Caco-2 (cell line): Measurements from ENCODE around the gene AHCYL2. TPM values are rescaled to one million over a fixed set of nuclear protein-coding genes. Genes with fewer than 3 reads are reported as not detected.

ENCODE experiments used
- BruUV-seq: library from RNA; stranded (reverse); fragments of 400-500 nt; replicated peaks from 2 replicates; lab custom pipeline; 2021; lab: Mats Ljungman, UMichigan
- CTCF ChIA-PET: fragments of 300-600 bp; sonication (Branson Sonifier 250); formaldehyde crosslinking; loops from one replicate; lab custom pipeline; 2022; ENCODE audit warnings: antibody characterized with exemption; lab: Charles Lee
- POLR2A ChIA-PET: fragments of 300-600 bp; sonication (Branson Sonifier 250); formaldehyde crosslinking; loops from one replicate; lab custom pipeline; 2022; ENCODE audit warnings: antibody characterized with exemption; lab: Charles Lee
- DNase-seq, 2 experiments: peaks; one replicate each; pipeline versions ENCODE4 v3.0.0 to v3.0.0-alpha.2; 2020 to 2022
- H3K27me3 ChIP-seq: replicated peaks from 2 replicates; pipeline ENCODE4 v1.6.0; 2011; ENCODE audit warnings: low read length; ENCODE audit not compliant: control insufficient read depth, insufficient read depth
- H3K36me3 ChIP-seq: 2 replicates; pipeline ENCODE4 v1.5.1; 2011; ENCODE audit warnings: low read length; ENCODE audit not compliant: control insufficient read depth, insufficient read depth
- H3K4me1 ChIP-seq: fragments of 250-450 bp; sonication (Bioruptor Pico); 2 replicates; pipeline ENCODE4 v1.5.1; 2020; ENCODE audit warnings: mild to moderate bottlenecking
- H3K4me3 ChIP-seq: 2 replicates; pipeline ENCODE4 v1.5.1; 2011; ENCODE audit warnings: low read depth, mild to moderate bottlenecking, control low read depth, low read length
- H3K9me3 ChIP-seq: fragments of 250-450 bp; sonication (Bioruptor Pico); 2 replicates; pipeline ENCODE4 v1.5.1; 2020; ENCODE audit warnings: mild to moderate bottlenecking, moderate library complexity
- H3K27ac Mint-ChIP-seq: one replicate; pipeline ENCODE4 v1.8.0; 2022; ENCODE audit warnings: mixed read lengths; ENCODE audit not compliant: unreplicated experiment
- H3K27me3 Mint-ChIP-seq: one replicate; pipeline ENCODE4 v1.8.0; 2022; ENCODE audit warnings: mixed read lengths; ENCODE audit not compliant: insufficient read depth, unreplicated experiment
- H3K36me3 Mint-ChIP-seq: one replicate; pipeline ENCODE4 v1.8.0; 2022; ENCODE audit warnings: mild to moderate bottlenecking, mixed read lengths; ENCODE audit not compliant: insufficient read depth, unreplicated experiment
- H3K4me1 Mint-ChIP-seq: one replicate; pipeline ENCODE4 v1.8.0; 2022; ENCODE audit warnings: low read depth, mixed read lengths; ENCODE audit not compliant: unreplicated experiment
- H3K4me3 Mint-ChIP-seq: one replicate; pipeline ENCODE4 v1.8.0; 2022; ENCODE audit warnings: mild to moderate bottlenecking, moderate library complexity, mixed read lengths; ENCODE audit not compliant: unreplicated experiment
- H3K9me3 Mint-ChIP-seq: one replicate; pipeline ENCODE4 v1.8.0; 2022; ENCODE audit warnings: mixed read lengths; ENCODE audit not compliant: unreplicated experiment
- CTCF ChIP-seq, 2 experiments: fragments of 200-600 bp in 1 of 2; IDR thresholded peaks; 1 replicate in 1 of 2; 2 replicates in 1 of 2; pipeline versions ENCODE4 v1.5.1 to v1.8.0; 2011 to 2022; ENCODE audit warnings: antibody characterized with exemption in 1 of 2, control low read depth in 1 of 2, inconsistent platforms in 1 of 2, low read depth in 1 of 2, low read length in 1 of 2, mild to moderate bottlenecking in 1 of 2, moderate library complexity in 1 of 2; ENCODE audit not compliant: insufficient read depth in 1 of 2, severe bottlenecking in 1 of 2, unreplicated experiment in 1 of 2
- intact Hi-C: fragments of 100-400 bp; cut with micrococcal nuclease; formaldehyde crosslinking; loops from one replicate; pipeline ENCODE4 v1.10.0; 2022; ENCODE audit not compliant: unreplicated experiment
- total RNA-seq: library from RNA; stranded (reverse); gene quantifications from 2 replicates; pipeline ENCODE4 v1.2.3, GENCODE V29; 2022

The AHCYL2 gene
- total RNA-seq, 1 experiment from 2014 or later, result 15.8 TPM

GRCh38 chr7:129375141-129375938 lies 150.5 kb downstream of the AHCYL2 start:
- no peaks in the 10 kb centered on the region for H3K9me3 ChIP-seq
- TF ChIP-seq CTCF (IDR thresholded peaks at IDR 0.05; ENCODE audit: insufficient read depth in 1 of 2, low read depth in 1 of 2, low read length in 1 of 2, severe bottlenecking in 1 of 2, unreplicated experiment in 1 of 2), result no peak
- no peaks in the 10 kb centered on the region for H3K36me3 ChIP-seq
- Mint-ChIP-seq H3K27ac (no peak overlapping the region), H3K27me3 (no peaks in the 10 kb centered on the region), H3K9me3 (no peaks in the 10 kb centered on the region), H3K4me3 (no peak overlapping the region), H3K36me3 (no peaks in the 10 kb centered on the region), H3K4me1 (no peaks in the 10 kb centered on the region)
- intact Hi-C loops, result no loop called here
- BruUV-seq, result no TSS peak
- H3K27me3 ChIP-seq, result no peaks in the 10 kb centered on the region
- no peak overlapping the region for H3K4me3 ChIP-seq
- ChIA-PET POLR2A (no interaction called here), CTCF (interaction anchor here (0.5 to 1.4 kb wide), 4 partner anchors 15 to 230 kb away, joined by 4 to 5 read pairs (median 4); no protein-coding TSS in a partner anchor)
- no peaks in the 10 kb centered on the region for H3K4me1 ChIP-seq
- DNase-seq, result no peak

- DNase-seq, result peak; percentile 66 to 69
- no peaks in the 10 kb centered on the region for H3K4me1 Mint-ChIP-seq
- H3K27ac Mint-ChIP-seq, result no peak overlapping the region
- Histone ChIP-seq H3K4me3 (no peak overlapping the region), H3K4me1 (no peaks in the 10 kb centered on the region), H3K9me3 (no peaks in the 10 kb centered on the region), H3K36me3 (no peaks in the 10 kb centered on the region), H3K27me3 (no peaks in the 10 kb centered on the region)
- intact Hi-C loops, result no loop called here
- BruUV-seq, result no TSS peak
- POLR2A ChIA-PET, result interaction anchor here (0.6 to 1.0 kb wide), 2 partner anchors 8 to 58 kb away, joined by 3 to 6 read pairs; partner anchors contain the start of gene STRIP2
- CTCF ChIA-PET, result interaction anchor here (0.6 to 5.4 kb wide), 13 partner anchors 9 to 232 kb away, joined by 3 to 49 read pairs (median 4); partner anchors contain the start of gene STRIP2
- H3K9me3 Mint-ChIP-seq, result no peaks in the 10 kb centered on the region
- H3K36me3 Mint-ChIP-seq, result no peaks in the 10 kb centered on the region
- H3K4me3 Mint-ChIP-seq, result no peak overlapping the region
- TF ChIP-seq CTCF (IDR thresholded peaks at IDR 0.05; ENCODE audit: insufficient read depth in 1 of 2, low read depth in 1 of 2, low read length in 1 of 2, severe bottlenecking in 1 of 2, unreplicated experiment in 1 of 2), result peak; percentile 74 to 77
- H3K27me3 Mint-ChIP-seq, result no peaks in the 10 kb centered on the region
These were observed 151.4 kb downstream of the AHCYL2 start for GRCh38 chr7:129376076-129376777.
